ENCODE results near the gene NFYB.

GRCh38 chr12:104080764-104081163 lies 57.2 kb downstream of the NFYB start:
- no peak for TF ChIP-seq POLR2A (IDR thresholded peaks at IDR 0.05)
- TF ChIP-seq CTCF (IDR thresholded peaks at IDR 0.05): no peak
